ENCODE data around the gene SLC16A7.

SLC16A7 gene

GRCh38 chr12:59654061-59654460 is 58.2 kb downstream of the SLC16A7 start:
- H3K4me1 ChIP-seq (ENCODE audit: insufficient read depth, low read length, severe bottlenecking), result no peaks in the 10 kb centered on the region
- H3K9me3 ChIP-seq (ENCODE audit: low read length), result no peaks in the 10 kb centered on the region
- no peaks in the 10 kb centered on the region for H3F3A ChIP-seq (ENCODE audit: insufficient read depth, low read length)
- peaks cover 13% of the 10 kb centered on the region; the same call in 1 of the 2 replicates for H3K36me3 ChIP-seq (ENCODE audit: insufficient read depth, low read length)
- H3K79me2 ChIP-seq (ENCODE audit: insufficient read depth, low read length), result no peaks in the 10 kb centered on the region
- no peaks in the 10 kb centered on the region for H4K20me1 ChIP-seq (ENCODE audit: insufficient read depth, low read length)
- H3K27me3 ChIP-seq (ENCODE audit: insufficient read depth, low read length), result no peaks in the 10 kb centered on the region
- H3K4me3 ChIP-seq (ENCODE audit: low read depth, low read length, poor library complexity, severe bottlenecking), result no peak overlapping the region
- H3K9me2 ChIP-seq (ENCODE audit: low read depth, low read length), result no peaks in the 10 kb centered on the region
- H3K27ac ChIP-seq (ENCODE audit: low read depth, low read length, poor library complexity, severe bottlenecking), result no peak overlapping the region
- H2AFZ ChIP-seq (ENCODE audit: low read length), result no peak overlapping the region
- H3K9ac ChIP-seq (ENCODE audit: low read length), result no peak overlapping the region
- no peak overlapping the region for H3K4me2 ChIP-seq (ENCODE audit: low read length)
- TF ChIP-seq CTCF (IDR thresholded peaks at IDR 0.05; ENCODE audit: low read length) (no peak), EZH2 (IDR thresholded peaks at IDR 0.05; ENCODE audit: borderline replicate concordance, low read length) (no peak)

- TF ChIP-seq EZH2 (IDR thresholded peaks at IDR 0.05; ENCODE audit: borderline replicate concordance, low read length), result no peak
- no peak for TF ChIP-seq CTCF (IDR thresholded peaks at IDR 0.05; ENCODE audit: low read length)
- Histone ChIP-seq H3K27me3 (ENCODE audit: insufficient read depth, low read length) (no peaks in the 10 kb centered on the region), H3K79me2 (ENCODE audit: insufficient read depth, low read length) (0 out of 2 replicates have a peak, but pooled peaks cover 2% of the 10 kb centered on the region), H3F3A (ENCODE audit: insufficient read depth, low read length) (no peaks in the 10 kb centered on the region), H3K4me2 (ENCODE audit: low read length) (no peak overlapping the region), H3K9ac (ENCODE audit: low read length) (no peak overlapping the region), H3K9me2 (ENCODE audit: low read depth, low read length) (no peaks in the 10 kb centered on the region), H4K20me1 (ENCODE audit: insufficient read depth, low read length) (no peaks in the 10 kb centered on the region), H3K9me3 (ENCODE audit: low read length) (no peaks in the 10 kb centered on the region), H3K4me3 (ENCODE audit: low read depth, low read length, poor library complexity, severe bottlenecking) (no peak overlapping the region), H2AFZ (ENCODE audit: low read length) (no peak overlapping the region), H3K27ac (ENCODE audit: low read depth, low read length, poor library complexity, severe bottlenecking) (no peak overlapping the region), H3K36me3 (ENCODE audit: insufficient read depth, low read length) (peaks cover 13% of the 10 kb centered on the region; the same call in 1 of the 2 replicates), H3K4me1 (ENCODE audit: insufficient read depth, low read length, severe bottlenecking) (no peaks in the 10 kb centered on the region)
These were observed 61.4 kb downstream of the SLC16A7 start for GRCh38 chr12:59657266-59657665.

- Histone ChIP-seq H3K9me2 (ENCODE audit: low read depth, low read length) (no peaks in the 10 kb centered on the region), H3K4me1 (ENCODE audit: insufficient read depth, low read length, severe bottlenecking) (no peaks in the 10 kb centered on the region), H3K4me3 (ENCODE audit: low read depth, low read length, poor library complexity, severe bottlenecking) (no peak overlapping the region), H3K27ac (ENCODE audit: low read depth, low read length, poor library complexity, severe bottlenecking) (no peak overlapping the region), H4K20me1 (ENCODE audit: insufficient read depth, low read length) (no peaks in the 10 kb centered on the region), H3K9me3 (ENCODE audit: low read length) (no peaks in the 10 kb centered on the region), H3K36me3 (ENCODE audit: insufficient read depth, low read length) (peaks cover 13% of the 10 kb centered on the region; the same call in 1 of the 2 replicates), H3F3A (ENCODE audit: insufficient read depth, low read length) (no peaks in the 10 kb centered on the region), H3K79me2 (ENCODE audit: insufficient read depth, low read length) (0 out of 2 replicates have a peak, but pooled peaks cover 2% of the 10 kb centered on the region), H3K4me2 (ENCODE audit: low read length) (no peak overlapping the region), H3K27me3 (ENCODE audit: insufficient read depth, low read length) (no peaks in the 10 kb centered on the region), H2AFZ (ENCODE audit: low read length) (no peak overlapping the region), H3K9ac (ENCODE audit: low read length) (no peak overlapping the region)
- no peak for TF ChIP-seq CTCF (IDR thresholded peaks at IDR 0.05; ENCODE audit: low read length)
- no peak for TF ChIP-seq EZH2 (IDR thresholded peaks at IDR 0.05; ENCODE audit: borderline replicate concordance, low read length)
These were observed 61.9 kb downstream of the SLC16A7 start for GRCh38 chr12:59657711-59658110.
